Femur (tissue), 1 donor: ENCODE measurements around the gene MALRD1.
"Not testable (repeated sequence)": the region's sequence is repeated elsewhere in the genome, so short reads cannot be mapped to it uniquely, and the experiment has no call there.

Source experiments
- DNase-seq: peaks from one replicate; pipeline ENCODE4 v3.0.0-alpha.2; 2017

The MALRD1 gene

GRCh38 chr10:19730167-19730906 is 681.7 kb downstream of the MALRD1 start:
- DNase-seq, result peak; percentile 21

GRCh38 chr10:19730907-19731217 is 682.3 kb downstream of the MALRD1 start:
- DNase-seq, result no peak

- no peak for DNase-seq
Measured at GRCh38 chr10:19731560-19731959, 683.0 kb downstream of the MALRD1 start.

- no peak for DNase-seq
Measured at GRCh38 chr10:19738440-19738839, 689.8 kb downstream of the MALRD1 start.

GRCh38 chr10:19739232-19739631 is 690.6 kb downstream of the MALRD1 start:
- DNase-seq, result not testable (repeated sequence)

GRCh38 chr10:19742144-19742543 is 693.5 kb downstream of the MALRD1 start:
- not testable (repeated sequence) for DNase-seq

- no peak for DNase-seq
Measured at GRCh38 chr10:19745672-19746071, 697.1 kb downstream of the MALRD1 start.

- DNase-seq, result no peak
Measured at GRCh38 chr10:19749185-19749729, 700.7 kb downstream of the MALRD1 start.

- DNase-seq, result no peak
Measured at GRCh38 chr10:19750972-19751371, 702.4 kb downstream of the MALRD1 start.

GRCh38 chr10:19756919-19757318 is 708.3 kb downstream of the MALRD1 start:
- DNase-seq, result no peak

- DNase-seq, result no peak
Measured at GRCh38 chr10:19762026-19762425, 713.4 kb downstream of the MALRD1 start.

- DNase-seq, result no peak
Measured at GRCh38 chr10:19764111-19764510, 715.5 kb downstream of the MALRD1 start.

GRCh38 chr10:19767876-19768275 is 719.3 kb downstream of the MALRD1 start:
- no peak for DNase-seq

- DNase-seq, result not testable (repeated sequence)
Measured at GRCh38 chr10:19769826-19770225, 721.2 kb downstream of the MALRD1 start.

- DNase-seq, result no peak
Measured at GRCh38 chr10:19772972-19773371, 724.4 kb downstream of the MALRD1 start.

- DNase-seq, result no peak
Measured at GRCh38 chr10:19775296-19775695, 726.7 kb downstream of the MALRD1 start.

- DNase-seq, result no peak
Measured at GRCh38 chr10:19777806-19778205, 729.2 kb downstream of the MALRD1 start.

GRCh38 chr10:19778996-19779395 is 730.4 kb downstream of the MALRD1 start:
- no peak for DNase-seq

- DNase-seq, result no peak
Measured at GRCh38 chr10:19782430-19783089, 734.0 kb downstream of the MALRD1 start.

- DNase-seq, result no peak
Measured at GRCh38 chr10:19783721-19784120, 735.1 kb downstream of the MALRD1 start.
